BE2C (cell line): ENCODE results near the gene FBXL12.

Experiments
- DNase-seq: peaks from one replicate; pipeline ENCODE4 v3.0.0-alpha.2; 2020
- H3K27me3 ChIP-seq: fragments of 250-450 bp; sonication (Bioruptor Pico); 2 replicates; pipeline ENCODE4 v1.5.1; 2020; ENCODE audit warnings: mild to moderate bottlenecking
- H3K36me3 ChIP-seq: fragments of 250-450 bp; sonication (Bioruptor Pico); 2 replicates; pipeline ENCODE4 v1.5.1; 2020; ENCODE audit warnings: mild to moderate bottlenecking
- H3K4me1 ChIP-seq: fragments of 250-450 bp; sonication (Bioruptor Pico); 2 replicates; pipeline ENCODE4 v1.5.1; 2020
- H3K4me3 ChIP-seq: 2 replicates; pipeline ENCODE4 v1.5.1; 2011; ENCODE audit warnings: low read depth, low read length
- H3K9me3 ChIP-seq: fragments of 250-450 bp; sonication (Bioruptor Pico); 2 replicates; pipeline ENCODE4 v1.5.1; 2020
- CTCF ChIP-seq: IDR thresholded peaks from 2 replicates; pipeline ENCODE4 v1.5.1; 2012; ENCODE audit warnings: mild to moderate bottlenecking, low read depth, low read length

Gene FBXL12

DNA sequence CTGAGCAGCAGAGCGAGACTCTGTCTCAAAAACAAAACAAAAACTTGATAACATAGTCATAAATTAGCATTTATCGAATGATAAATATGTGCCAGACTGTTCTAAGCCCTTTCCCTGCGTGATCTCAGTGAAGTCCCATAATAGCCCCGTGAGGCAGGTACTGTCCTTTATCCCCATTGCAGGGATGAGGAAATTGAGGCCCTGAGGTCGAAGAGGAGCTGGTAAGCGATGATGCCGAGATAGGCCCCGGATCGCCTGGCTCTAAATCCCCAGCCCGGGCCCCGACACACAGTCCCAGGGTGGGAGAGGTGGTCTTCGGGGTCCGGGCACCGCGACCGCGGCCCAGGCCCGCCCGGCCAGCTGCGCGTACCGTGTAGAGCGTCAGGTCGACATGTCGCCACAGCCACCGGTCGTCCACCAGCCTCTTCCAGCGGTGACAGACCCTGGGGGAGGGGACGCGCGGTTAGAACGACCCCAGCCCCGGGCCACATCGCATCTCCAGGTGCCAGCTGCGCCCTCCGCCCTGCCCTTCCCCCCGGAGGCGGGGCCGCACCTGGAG is 625 bp downstream of the FBXL12 start:
- H3K4me3 ChIP-seq: peak overlapping the region; percentile 83
- peaks cover 4% of the 10 kb centered on the region; the same call in 1 of the 2 replicates for H3K4me1 ChIP-seq
- H3K9me3 ChIP-seq: no peaks in the 10 kb centered on the region
- H3K27me3 ChIP-seq: no peaks in the 10 kb centered on the region
- no peak for TF ChIP-seq CTCF
- no peak for DNase-seq
- H3K36me3 ChIP-seq: peaks cover 2% of the 10 kb centered on the region; the same call in 1 of the 2 replicates

GRCh38 chr19:9811139-9811538 is 7.7 kb downstream of the FBXL12 start:
- no peaks in the 10 kb centered on the region for H3K9me3 ChIP-seq
- DNase-seq: no peak
- H3K4me3 ChIP-seq: no peak overlapping the region
- H3K4me1 ChIP-seq: no peaks in the 10 kb centered on the region
- no peak for TF ChIP-seq CTCF
- peaks cover 21% of the 10 kb centered on the region for H3K36me3 ChIP-seq
- no peaks in the 10 kb centered on the region for H3K27me3 ChIP-seq

DNA sequence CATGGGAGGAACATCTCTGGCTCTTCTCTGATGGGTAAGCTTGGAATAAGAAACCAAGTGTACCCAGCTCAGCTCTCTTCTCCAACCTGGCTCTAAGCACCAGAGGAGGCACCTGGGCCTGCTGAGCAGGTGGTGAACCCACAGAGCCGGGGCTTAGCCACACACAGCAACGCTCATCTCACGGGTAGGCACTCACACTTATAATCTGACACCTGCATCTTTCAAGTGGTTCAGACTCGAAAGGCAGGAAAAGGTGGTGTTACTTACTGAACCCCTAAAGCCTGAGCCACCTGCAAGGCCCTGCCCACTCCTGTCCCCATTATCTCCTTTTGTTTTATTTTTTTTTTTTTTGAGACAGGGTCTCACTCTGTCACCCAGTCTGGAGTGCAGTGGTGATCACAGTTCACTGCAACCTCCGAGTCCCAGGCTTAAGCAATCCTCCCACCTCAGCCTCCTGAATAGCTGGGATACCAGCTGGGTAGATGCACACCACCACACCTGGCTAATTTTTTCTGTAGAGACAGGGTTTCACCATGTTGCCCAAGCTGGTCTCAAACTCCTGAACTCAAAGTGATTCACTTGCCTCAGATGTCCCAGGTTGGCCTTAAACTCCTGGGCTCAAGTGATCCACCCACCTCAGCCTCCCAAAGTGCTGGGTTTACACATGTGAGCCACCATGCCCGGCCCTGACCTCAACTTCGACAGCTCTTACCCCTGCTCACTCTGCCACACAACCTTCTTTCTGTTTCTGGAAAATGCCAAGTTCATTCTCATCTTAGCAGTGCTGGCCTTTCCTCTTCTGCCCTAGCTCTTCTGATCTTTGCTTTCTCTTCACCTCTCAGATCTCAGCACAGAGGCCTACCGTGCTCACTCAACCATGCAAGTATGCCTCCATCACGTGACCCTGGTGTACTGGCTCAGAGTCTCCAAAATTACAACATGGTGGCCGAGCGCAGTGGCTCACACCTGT is 9.7 kb downstream of the FBXL12 start:
- no peaks in the 10 kb centered on the region for H3K9me3 ChIP-seq
- H3K36me3 ChIP-seq: peaks cover 21% of the 10 kb centered on the region
- H3K4me1 ChIP-seq: no peaks in the 10 kb centered on the region
- no peak overlapping the region for H3K4me3 ChIP-seq
- H3K27me3 ChIP-seq: no peaks in the 10 kb centered on the region
- TF ChIP-seq CTCF: no peak
- DNase-seq: no peak

- peaks cover 16% of the 10 kb centered on the region for H3K36me3 ChIP-seq
These were observed 12.1 kb downstream of the FBXL12 start for GRCh38 chr19:9806803-9807202.

GRCh38 chr19:9801976-9802375 is 16.9 kb downstream of the FBXL12 start:
- Histone ChIP-seq H3K4me3 (no peak overlapping the region), H3K27me3 (no peaks in the 10 kb centered on the region), H3K4me1 (no peaks in the 10 kb centered on the region), H3K9me3 (no peaks in the 10 kb centered on the region), H3K36me3 (no peaks in the 10 kb centered on the region)
- no peak for DNase-seq
- TF ChIP-seq CTCF: no peak

More at GRCh38 chr19:9806803-9807202, 12.1 kb downstream of the FBXL12 start:
- no peaks in the 10 kb centered on the region for H3K4me1 ChIP-seq
- no peak for TF ChIP-seq CTCF
- no peaks in the 10 kb centered on the region for H3K27me3 ChIP-seq
- H3K4me3 ChIP-seq: no peak overlapping the region
- no peaks in the 10 kb centered on the region for H3K9me3 ChIP-seq
- DNase-seq: no peak

DNA sequence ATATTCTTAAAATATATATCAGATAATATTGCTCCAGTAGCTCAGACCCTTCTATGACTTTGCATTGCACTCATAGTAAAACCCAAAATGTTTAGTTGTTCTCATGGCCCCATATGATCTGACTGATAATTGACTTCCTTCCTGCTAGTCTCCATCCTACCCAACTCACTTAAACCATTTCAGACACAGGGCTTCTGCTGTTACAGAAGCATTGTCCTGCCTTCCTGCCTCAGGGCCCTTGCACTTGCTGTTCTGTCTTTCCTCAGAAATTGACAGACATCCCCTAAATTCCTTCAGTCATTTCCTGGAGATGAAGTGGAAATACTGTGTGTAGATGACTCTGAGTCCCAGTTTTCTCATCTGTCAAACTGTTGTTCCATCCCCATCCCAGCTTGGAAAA is 19.7 kb downstream of the FBXL12 start:
- DNase-seq: no peak

More for the DNA sequence above, 19.7 kb downstream of the FBXL12 start:
- H3K4me3 ChIP-seq: no peak overlapping the region
- peaks cover 2% of the 10 kb centered on the region; the same call in 1 of the 2 replicates for H3K4me1 ChIP-seq
- H3K36me3 ChIP-seq: no peaks in the 10 kb centered on the region
- no peaks in the 10 kb centered on the region for H3K9me3 ChIP-seq
- TF ChIP-seq CTCF: no peak
- H3K27me3 ChIP-seq: no peaks in the 10 kb centered on the region
